ENCODE measurements around the gene ASCC3.

ASCC3 gene

GRCh38 chr6:100461917-100462705 is 419.0 kb downstream of the ASCC3 start:
- DNase-seq: no peak

GRCh38 chr6:100461278-100461916 is 419.7 kb downstream of the ASCC3 start:
- no peak for DNase-seq

GRCh38 chr6:100460650-100461204 is 420.4 kb downstream of the ASCC3 start:
- DNase-seq: no peak

DNA sequence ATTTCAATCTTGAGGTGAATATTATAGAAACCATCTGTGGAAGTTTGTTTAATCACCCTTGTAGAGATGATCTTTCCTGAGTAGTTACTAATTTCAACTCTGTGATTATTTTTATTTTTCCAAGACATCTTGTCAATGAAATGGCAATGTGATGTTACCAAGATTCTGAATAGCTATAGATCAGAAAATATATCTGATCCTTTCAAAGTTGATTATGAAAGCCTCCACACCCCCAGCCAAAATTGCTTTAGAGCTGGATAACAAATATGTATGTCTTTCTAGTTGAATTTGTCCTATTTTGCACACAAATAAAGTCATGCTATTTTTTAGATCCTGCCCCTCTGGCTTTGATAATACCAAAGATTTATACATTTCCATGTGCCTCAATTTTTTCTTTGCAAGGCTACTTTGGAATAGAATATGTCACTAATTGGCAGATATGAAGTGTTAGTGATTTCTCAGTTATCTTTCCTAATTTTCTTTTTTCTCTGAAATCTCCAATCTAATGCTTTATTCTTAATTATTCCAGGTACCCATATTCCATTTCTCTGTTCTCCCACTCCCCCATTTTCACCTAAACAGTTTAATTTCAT is 421.4 kb downstream of the ASCC3 start:
- no peak for DNase-seq

GRCh38 chr6:100458841-100459591 is 422.1 kb downstream of the ASCC3 start:
- DNase-seq: no peak
